Measurements from ENCODE around the gene FAM110C. TPM values are rescaled to one million over a fixed set of nuclear protein-coding genes. Genes with fewer than 3 reads are reported as not detected.
"Not testable (repeated sequence)": the region's sequence is repeated elsewhere in the genome, so short reads cannot be mapped to it uniquely, and the experiment has no call there.

The FAM110C gene
- polyA plus RNA-seq, 1 donor (not counting 4 experiments of a cell fraction or from before 2014, with no cell fraction given) = 38.0 TPM

GRCh38 chr2:24107-24506 is 22.2 kb downstream of the FAM110C start:
- H3K4me1 ChIP-seq (ENCODE audit: control insufficient read depth, extremely low read depth, insufficient read depth, low read length) = peaks cover 6% of the 10 kb centered on the region
- DNase-seq (ENCODE audit: low read depth, low spot score) = no peak
- no peaks in the 10 kb centered on the region for H3K9me3 ChIP-seq (ENCODE audit: control insufficient read depth, low read depth, low read length)
- no peaks in the 10 kb centered on the region for H3K9me1 ChIP-seq (ENCODE audit: control insufficient read depth, extremely low read depth, insufficient read depth, low read length)
- TF ChIP-seq CTCF (optimal IDR thresholded peaks at IDR 0.05 in 1 of 3, IDR thresholded peaks at IDR 0.05 in 1 of 3, conservative IDR thresholded peaks at IDR 0.05 in 1 of 3; ENCODE audit: extremely low read depth in 1 of 3, insufficient read depth in 2 of 3, low read length in 3 of 3) = no peak
- TF ChIP-seq EZH2 (IDR thresholded peaks at IDR 0.05; ENCODE audit: low read length) = no peak
- no peak overlapping the region for H3K9ac ChIP-seq (ENCODE audit: control insufficient read depth, extremely low read depth, insufficient read depth, low read length)
- no peak overlapping the region for H3K4me3 ChIP-seq (ENCODE audit: control insufficient read depth in 2 of 3, extremely low read depth in 1 of 3, insufficient read depth in 2 of 3, low read depth in 1 of 3, low read length in 3 of 3)
- no peak overlapping the region for H3K4me2 ChIP-seq (ENCODE audit: control insufficient read depth, extremely low read depth, insufficient read depth, low read depth, low read length)
- no peaks in the 10 kb centered on the region for H3K79me2 ChIP-seq (ENCODE audit: control insufficient read depth, insufficient read depth, low read length)
- dilution Hi-C loops (cut with MboI; ENCODE audit: extremely low pct_ligation_motif_present, low sequenced_read_pairs) = no loop called here
- no peak for FAIRE-seq
- H3K36me3 ChIP-seq (ENCODE audit: control insufficient read depth in 2 of 2, extremely low read depth in 1 of 2, insufficient read depth in 2 of 2, low read length in 2 of 2) = no peaks in the 10 kb centered on the region
- no peak overlapping the region for H3K27ac ChIP-seq (ENCODE audit: control insufficient read depth, insufficient read depth, low read length)
- H4K20me1 ChIP-seq (ENCODE audit: control insufficient read depth, extremely low read depth, insufficient read depth, low read length) = no peaks in the 10 kb centered on the region
- H3K27me3 ChIP-seq (ENCODE audit: control insufficient read depth, extremely low read depth, insufficient read depth, low read length) = no peaks in the 10 kb centered on the region
- no peak overlapping the region for H2AFZ ChIP-seq (ENCODE audit: control insufficient read depth, low read length)

- FAIRE-seq (no peak), DNase-seq (ENCODE audit: low read depth, low spot score) (no peak)
- Histone ChIP-seq H3K9ac (ENCODE audit: control insufficient read depth, extremely low read depth, insufficient read depth, low read length) (no peak overlapping the region), H3K4me3 (ENCODE audit: control insufficient read depth in 2 of 3, extremely low read depth in 1 of 3, insufficient read depth in 2 of 3, low read depth in 1 of 3, low read length in 3 of 3) (no peak overlapping the region), H3K27me3 (ENCODE audit: control insufficient read depth, extremely low read depth, insufficient read depth, low read length) (no peaks in the 10 kb centered on the region), H3K4me1 (ENCODE audit: control insufficient read depth, extremely low read depth, insufficient read depth, low read length) (peaks cover 6% of the 10 kb centered on the region), H3K36me3 (ENCODE audit: control insufficient read depth in 2 of 2, extremely low read depth in 1 of 2, insufficient read depth in 2 of 2, low read length in 2 of 2) (no peaks in the 10 kb centered on the region), H2AFZ (ENCODE audit: control insufficient read depth, low read length) (no peak overlapping the region), H3K4me2 (ENCODE audit: control insufficient read depth, extremely low read depth, insufficient read depth, low read depth, low read length) (no peak overlapping the region), H3K9me3 (ENCODE audit: control insufficient read depth, low read depth, low read length) (no peaks in the 10 kb centered on the region), H3K9me1 (ENCODE audit: control insufficient read depth, extremely low read depth, insufficient read depth, low read length) (no peaks in the 10 kb centered on the region), H3K27ac (ENCODE audit: control insufficient read depth, insufficient read depth, low read length) (no peak overlapping the region), H4K20me1 (ENCODE audit: control insufficient read depth, extremely low read depth, insufficient read depth, low read length) (no peaks in the 10 kb centered on the region), H3K79me2 (ENCODE audit: control insufficient read depth, insufficient read depth, low read length) (no peaks in the 10 kb centered on the region)
- dilution Hi-C loops (cut with MboI; ENCODE audit: extremely low pct_ligation_motif_present, low sequenced_read_pairs) = no loop called here
- TF ChIP-seq CTCF (optimal IDR thresholded peaks at IDR 0.05 in 1 of 3, IDR thresholded peaks at IDR 0.05 in 1 of 3, conservative IDR thresholded peaks at IDR 0.05 in 1 of 3; ENCODE audit: extremely low read depth in 1 of 3, insufficient read depth in 2 of 3, low read length in 3 of 3) = no peak
- TF ChIP-seq EZH2 (IDR thresholded peaks at IDR 0.05; ENCODE audit: low read length) = no peak
Measured at GRCh38 chr2:23283-23682, 23.0 kb downstream of the FAM110C start.

- H3K4me1 ChIP-seq (ENCODE audit: control insufficient read depth, extremely low read depth, insufficient read depth, low read length); FAIRE-seq; H3K9me3 ChIP-seq (ENCODE audit: control insufficient read depth, low read depth, low read length); H3K36me3 ChIP-seq (ENCODE audit: control insufficient read depth in 2 of 2, extremely low read depth in 1 of 2, insufficient read depth in 2 of 2, low read length in 2 of 2); H3K27me3 ChIP-seq (ENCODE audit: control insufficient read depth, extremely low read depth, insufficient read depth, low read length); DNase-seq (ENCODE audit: low read depth, low spot score); H3K79me2 ChIP-seq (ENCODE audit: control insufficient read depth, insufficient read depth, low read length); H3K9ac ChIP-seq (ENCODE audit: control insufficient read depth, extremely low read depth, insufficient read depth, low read length); H2AFZ ChIP-seq (ENCODE audit: control insufficient read depth, low read length); H4K20me1 ChIP-seq (ENCODE audit: control insufficient read depth, extremely low read depth, insufficient read depth, low read length); H3K4me3 ChIP-seq (ENCODE audit: control insufficient read depth in 2 of 3, extremely low read depth in 1 of 3, insufficient read depth in 2 of 3, low read depth in 1 of 3, low read length in 3 of 3); H3K4me2 ChIP-seq (ENCODE audit: control insufficient read depth, extremely low read depth, insufficient read depth, low read depth, low read length); H3K9me1 ChIP-seq (ENCODE audit: control insufficient read depth, extremely low read depth, insufficient read depth, low read length); H3K27ac ChIP-seq (ENCODE audit: control insufficient read depth, insufficient read depth, low read length); dilution Hi-C loops (cut with MboI; ENCODE audit: extremely low pct_ligation_motif_present, low sequenced_read_pairs): not testable (repeated sequence)
Measured at GRCh38 chr2:22244-22643, 24.1 kb downstream of the FAM110C start.

GRCh38 chr2:20259-20658 is 26.0 kb downstream of the FAM110C start:
- DNase-seq (ENCODE audit: low read depth, low spot score); H3K9me3 ChIP-seq (ENCODE audit: control insufficient read depth, low read depth, low read length); dilution Hi-C loops (cut with MboI; ENCODE audit: extremely low pct_ligation_motif_present, low sequenced_read_pairs); H3K9me1 ChIP-seq (ENCODE audit: control insufficient read depth, extremely low read depth, insufficient read depth, low read length); H3K27me3 ChIP-seq (ENCODE audit: control insufficient read depth, extremely low read depth, insufficient read depth, low read length); H3K4me1 ChIP-seq (ENCODE audit: control insufficient read depth, extremely low read depth, insufficient read depth, low read length); FAIRE-seq; H3K4me2 ChIP-seq (ENCODE audit: control insufficient read depth, extremely low read depth, insufficient read depth, low read depth, low read length); H3K79me2 ChIP-seq (ENCODE audit: control insufficient read depth, insufficient read depth, low read length); H3K27ac ChIP-seq (ENCODE audit: control insufficient read depth, insufficient read depth, low read length); H3K4me3 ChIP-seq (ENCODE audit: control insufficient read depth in 2 of 3, extremely low read depth in 1 of 3, insufficient read depth in 2 of 3, low read depth in 1 of 3, low read length in 3 of 3); H3K9ac ChIP-seq (ENCODE audit: control insufficient read depth, extremely low read depth, insufficient read depth, low read length); H4K20me1 ChIP-seq (ENCODE audit: control insufficient read depth, extremely low read depth, insufficient read depth, low read length); H2AFZ ChIP-seq (ENCODE audit: control insufficient read depth, low read length); H3K36me3 ChIP-seq (ENCODE audit: control insufficient read depth in 2 of 2, extremely low read depth in 1 of 2, insufficient read depth in 2 of 2, low read length in 2 of 2): not testable (repeated sequence)

All from keratinocyte (primary cell).